HL-60 (cell line): ENCODE results near the gene LRRC74A.

ENCODE experiments used
- DNase-seq, 2 experiments: peaks; one replicate each; pipeline ENCODE4 v3.0.0-alpha.2; 2010 to 2020; ENCODE audit warnings: low read depth in 1 of 2, low spot score in 1 of 2
- H3K27ac ChIP-seq: fragments of 250-450 bp; sonication (Bioruptor Pico); replicated peaks from 2 replicates; pipeline ENCODE4 v1.5.1; 2020; ENCODE audit warnings: mild to moderate bottlenecking, moderate library complexity
- H3K27me3 ChIP-seq: fragments of 250-450 bp; sonication (Bioruptor Pico); 2 replicates; pipeline ENCODE4 v1.5.1; 2021; ENCODE audit warnings: mild to moderate bottlenecking, moderate library complexity; ENCODE audit not compliant: insufficient read depth, poor library complexity, severe bottlenecking
- H3K4me3 ChIP-seq: replicated peaks from 2 replicates; pipeline ENCODE4 v1.5.1; 2011; ENCODE audit warnings: mild to moderate bottlenecking, control low read depth, low read length; ENCODE audit not compliant: insufficient read depth
- CTCF ChIP-seq: IDR thresholded peaks from one replicate; pipeline ENCODE4 v1.5.1; 2011; ENCODE audit warnings: low read length, control low read depth, inconsistent platforms; ENCODE audit not compliant: insufficient read depth
- GABPA ChIP-seq: IDR thresholded peaks from 2 replicates; pipeline ENCODE4 v1.6.1; 2012; ENCODE audit warnings: low read depth
- POLR2AphosphoS5 ChIP-seq: IDR thresholded peaks from 2 replicates; pipeline ENCODE4 v1.6.1; 2012; ENCODE audit warnings: low read depth
- REST ChIP-seq: IDR thresholded peaks from 2 replicates; pipeline ENCODE4 v1.6.1; 2012; ENCODE audit warnings: low read depth; ENCODE audit not compliant: insufficient replicate concordance
- SPI1 ChIP-seq: IDR thresholded peaks from 2 replicates; pipeline ENCODE4 v1.6.1; 2012; ENCODE audit warnings: low read depth, mild to moderate bottlenecking, borderline replicate concordance

Gene LRRC74A

GRCh38 chr14:76779221-76780057, 46.8 kb upstream of the LRRC74A start:
- Histone ChIP-seq H3K27ac (no peak overlapping the region), H3K4me3 (no peak overlapping the region), H3K27me3 (no peaks in the 10 kb centered on the region)
- DNase-seq = no peak
- TF ChIP-seq REST = no peak
- TF ChIP-seq SPI1 = no peak
- TF ChIP-seq GABPA = no peak
- no peak for TF ChIP-seq CTCF
- TF ChIP-seq POLR2AphosphoS5 = no peak

- TF ChIP-seq SPI1 = no peak
- no peak for TF ChIP-seq GABPA
- TF ChIP-seq CTCF = no peak
- TF ChIP-seq POLR2AphosphoS5 = no peak
- no peak for TF ChIP-seq REST
- Histone ChIP-seq H3K27me3 (no peaks in the 10 kb centered on the region), H3K27ac (no peak overlapping the region), H3K4me3 (no peak overlapping the region)
- DNase-seq = no peak
Measured at GRCh38 chr14:76780058-76780345, 46.2 kb upstream of the LRRC74A start.

- Histone ChIP-seq H3K4me3 (no peak overlapping the region), H3K27me3 (no peaks in the 10 kb centered on the region), H3K27ac (no peak overlapping the region)
- DNase-seq = no peak
- TF ChIP-seq POLR2AphosphoS5 (no peak), SPI1 (no peak), CTCF (no peak), REST (no peak), GABPA (no peak)
Measured at GRCh38 chr14:76780360-76780759, 45.8 kb upstream of the LRRC74A start.
